Panc1 (cell line): ENCODE data around the gene FILIP1.

Experiments
- CTCF ChIP-seq: fragments of 450-650 bp; IDR thresholded peaks from 2 replicates; pipeline ENCODE4 v1.5.1; 2017; ENCODE audit warnings: mild to moderate bottlenecking
- POLR2AphosphoS5 ChIP-seq: IDR thresholded peaks from 2 replicates; pipeline ENCODE4 v1.6.1; 2012; ENCODE audit warnings: mild to moderate bottlenecking, low read depth, low read length, moderate library complexity
- TCF7L2 ChIP-seq: IDR thresholded peaks from 2 replicates; pipeline ENCODE4 v1.6.1; 2011; ENCODE audit warnings: mild to moderate bottlenecking, low read depth, low read length, inconsistent platforms

- TF ChIP-seq CTCF (no peak), TCF7L2 (no peak), POLR2AphosphoS5 (no peak)
These were observed 140.0 kb downstream of the FILIP1 start for GRCh38 chr6:75353644-75354043.
